NCI-H446 (cell line): Measurements from ENCODE around the gene KL.

Experiments
- DNase-seq, 2 experiments: peaks; one replicate each; lab custom pipeline; 2025; lab: John Stamatoyannopoulos, UW

The KL gene

DNA sequence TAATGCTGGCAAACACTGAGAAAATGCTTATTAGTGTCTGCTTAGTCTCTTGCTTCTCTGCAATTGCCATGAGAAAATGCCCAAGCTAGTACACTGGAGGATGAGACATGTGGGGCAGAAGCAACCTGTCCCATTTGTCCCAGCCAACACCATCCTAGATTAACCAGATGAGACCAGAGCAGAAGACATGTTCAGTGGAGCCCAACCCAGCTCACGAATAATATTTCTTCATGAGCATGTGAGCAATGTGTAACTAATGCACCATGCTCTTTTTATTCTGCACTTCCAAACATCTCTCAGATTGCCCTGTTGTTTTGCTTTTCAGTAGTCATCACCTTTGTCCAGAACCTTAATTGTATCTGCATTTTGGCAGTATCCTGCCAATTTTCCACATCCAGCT lies 21.4 kb downstream of the KL start:
- DNase-seq = no peak

DNA sequence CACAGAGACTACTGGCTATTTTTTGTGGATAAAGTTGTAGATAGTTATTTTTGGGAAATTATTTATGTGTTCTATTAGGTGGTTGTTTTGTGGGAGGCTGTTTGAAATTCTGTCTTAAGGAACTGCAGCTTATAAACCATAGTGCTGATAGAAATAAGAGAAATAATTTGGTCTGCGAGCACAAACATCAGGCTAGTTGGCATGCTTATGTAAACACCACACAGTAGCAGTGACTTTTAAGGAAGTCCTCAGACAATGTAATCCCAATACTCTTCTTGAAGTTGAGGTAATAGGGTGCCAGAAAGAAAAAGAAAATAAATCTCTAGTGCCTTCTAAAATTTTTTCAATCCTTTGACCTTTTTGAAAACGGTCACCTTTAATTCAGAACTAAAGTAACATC lies 23.9 kb downstream of the KL start:
- no peak for DNase-seq

DNA sequence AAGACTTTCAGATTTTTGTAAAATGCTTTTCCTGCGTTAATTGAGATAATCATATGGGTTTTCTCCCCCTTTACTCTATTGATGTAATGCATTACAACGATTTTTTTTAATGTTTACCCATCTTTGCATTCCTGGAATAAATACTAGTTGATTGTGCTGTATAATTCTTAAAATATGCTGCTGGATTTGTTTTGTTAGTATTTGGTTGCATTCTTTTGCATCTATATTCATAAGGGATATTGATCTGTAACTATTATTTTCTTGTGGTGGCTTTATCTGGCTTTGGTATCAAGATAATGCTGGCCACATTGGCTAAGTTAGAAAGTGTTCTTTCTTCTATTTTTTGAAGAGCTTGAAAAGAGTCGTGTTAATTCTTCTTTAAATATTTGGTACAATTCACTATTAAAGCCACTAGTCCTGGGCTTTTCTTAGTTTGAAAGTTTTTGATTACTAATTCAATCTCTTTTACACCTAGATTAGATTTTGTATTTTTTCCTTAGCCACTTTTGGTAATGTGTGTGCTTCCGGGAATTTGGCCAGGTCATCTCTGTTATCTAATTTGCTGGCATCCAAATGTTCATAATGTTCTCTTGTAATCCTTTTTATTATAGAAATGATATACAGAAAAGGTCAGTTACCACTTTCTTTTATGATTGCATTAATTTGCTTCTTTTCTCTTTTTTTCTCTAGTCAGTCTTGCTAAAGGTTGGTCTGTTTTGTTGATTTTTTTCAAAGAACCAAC lies 29.8 kb downstream of the KL start:
- no peak for DNase-seq

DNA sequence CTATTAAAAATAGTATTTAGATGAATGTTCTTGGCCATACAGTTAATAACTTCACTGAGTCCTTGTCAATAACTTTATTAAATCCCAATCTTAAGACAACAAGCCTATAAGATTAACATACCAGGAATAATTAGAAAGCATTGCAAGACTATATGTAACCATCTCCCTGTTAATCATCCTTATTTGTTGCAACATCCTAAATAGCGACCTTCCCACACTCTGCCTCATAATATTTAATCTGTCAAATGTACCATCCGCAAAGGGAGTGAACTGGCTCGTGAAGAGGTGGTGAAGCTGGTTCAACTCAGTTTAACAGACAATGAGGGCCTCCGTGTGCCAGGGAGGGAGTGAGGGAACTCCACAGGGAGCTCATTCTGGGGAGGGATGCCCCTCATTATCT lies 33.9 kb downstream of the KL start:
- DNase-seq = no peak

DNA sequence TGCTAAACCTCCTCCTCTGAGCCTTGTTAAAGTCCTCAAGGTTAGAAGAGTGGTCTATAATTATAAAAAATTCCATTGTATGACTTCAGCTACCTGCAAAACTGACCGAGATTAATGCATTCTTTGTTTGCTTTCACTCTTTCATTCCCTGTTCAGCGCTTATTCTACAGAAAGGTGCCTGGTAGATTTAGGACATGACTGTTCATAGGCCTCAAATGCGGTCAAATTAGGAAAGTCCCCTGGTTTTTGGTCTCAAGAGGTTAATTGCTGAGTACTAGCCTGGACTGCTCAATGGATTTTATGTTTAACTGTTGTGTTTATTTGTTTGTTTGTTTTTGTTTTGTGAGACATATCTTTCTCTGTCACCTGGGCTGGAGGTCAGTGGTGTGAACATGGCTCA lies 35.4 kb downstream of the KL start:
- DNase-seq = no peak

DNA sequence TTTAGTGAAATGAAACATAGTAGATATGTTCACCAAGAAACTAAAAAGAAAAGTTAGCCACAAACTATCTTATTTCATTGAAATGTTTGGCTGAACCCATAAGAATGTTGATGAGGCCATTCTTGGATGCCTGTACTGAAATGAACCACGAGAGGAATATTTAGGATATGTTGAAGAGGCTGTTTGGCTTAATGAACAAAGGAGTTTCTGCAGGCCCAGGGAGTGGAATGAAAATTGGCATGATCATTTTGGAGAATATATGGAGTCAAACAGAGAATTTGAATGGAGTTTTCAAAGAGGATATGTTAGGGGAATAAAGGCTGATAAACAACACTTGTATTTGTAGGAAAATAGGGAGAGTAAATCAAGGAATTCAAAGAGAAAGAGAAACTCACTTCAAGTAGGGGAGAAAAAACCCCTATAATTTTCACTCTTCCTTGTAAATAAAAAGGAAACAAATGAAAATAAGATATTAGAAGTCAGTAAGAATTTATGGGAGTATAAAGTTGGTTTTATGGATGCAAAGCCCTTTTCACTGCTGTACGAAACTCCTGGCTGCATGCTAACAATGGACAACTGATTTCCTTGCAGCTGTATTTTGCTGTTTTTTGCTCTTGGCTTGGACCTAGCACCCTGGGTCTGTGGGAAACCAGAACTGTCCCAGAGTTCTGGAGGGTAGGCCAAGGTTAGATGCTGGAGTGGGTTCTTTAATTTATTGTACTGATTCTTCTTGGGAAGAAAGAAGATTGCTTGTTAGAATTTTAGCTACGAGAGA lies 36.5 kb downstream of the KL start:
- DNase-seq = no peak

DNA sequence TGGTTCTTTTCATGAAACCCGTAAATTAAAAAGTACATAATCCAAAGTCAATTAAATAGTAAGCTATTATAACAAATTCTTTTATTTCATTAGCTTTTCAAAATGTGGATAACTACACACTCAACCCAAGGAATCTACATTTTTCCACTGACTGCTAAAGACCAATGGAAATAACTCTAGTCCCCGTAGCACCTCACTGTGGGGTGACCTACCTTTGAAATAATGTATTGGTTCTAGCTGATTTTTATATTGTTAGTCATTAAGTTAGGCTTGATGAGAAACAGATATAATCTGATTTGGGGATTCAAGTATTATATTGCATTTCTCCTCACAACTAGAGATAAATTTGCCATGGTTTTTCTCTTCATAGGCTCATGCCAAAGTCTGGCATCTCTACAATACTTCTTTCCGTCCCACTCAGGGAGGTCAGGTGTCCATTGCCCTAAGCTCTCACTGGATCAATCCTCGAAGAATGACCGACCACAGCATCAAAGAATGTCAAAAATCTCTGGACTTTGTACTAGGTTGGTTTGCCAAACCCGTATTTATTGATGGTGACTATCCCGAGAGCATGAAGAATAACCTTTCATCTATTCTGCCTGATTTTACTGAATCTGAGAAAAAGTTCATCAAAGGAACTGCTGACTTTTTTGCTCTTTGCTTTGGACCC lies 37.3 kb downstream of the KL start:
- DNase-seq = no peak

DNA sequence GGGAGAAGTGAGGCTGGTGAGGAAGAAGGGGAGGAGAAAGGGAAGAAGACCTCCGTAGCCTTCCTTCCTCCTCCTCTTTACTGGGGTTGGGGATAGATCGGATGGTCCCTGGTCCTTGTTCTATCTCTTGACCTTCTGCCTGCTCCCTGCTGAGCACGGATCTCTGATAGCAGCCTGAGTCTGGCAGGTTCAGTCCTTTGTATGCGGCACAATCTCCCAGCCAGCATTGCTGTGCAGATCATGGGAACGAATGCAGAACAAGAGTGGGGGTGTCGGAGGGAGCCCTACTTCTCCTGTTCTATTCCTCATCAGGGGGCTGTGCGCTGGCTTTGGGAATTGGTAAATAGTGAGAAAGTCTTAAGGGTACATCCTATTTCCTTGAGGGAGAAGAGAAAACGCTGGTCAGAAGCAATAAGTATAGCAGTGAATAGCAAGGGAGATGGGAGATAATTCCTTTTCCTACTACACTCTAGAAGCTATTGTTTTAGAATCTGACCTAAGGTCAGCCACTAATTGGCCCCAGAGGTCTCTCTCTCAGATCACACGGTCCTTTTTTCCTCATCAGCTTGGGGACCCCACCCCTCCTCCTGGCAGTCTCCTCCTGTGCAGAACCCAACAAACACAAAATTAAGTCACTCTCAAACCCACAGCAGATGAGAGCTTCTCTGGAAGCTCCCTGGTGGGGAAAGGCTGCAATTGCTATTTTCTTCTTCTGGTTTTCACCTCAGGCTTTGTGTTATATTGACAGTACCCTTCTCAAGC lies 41.0 kb downstream of the KL start:
- DNase-seq = peak in 1 of 2 experiments; percentile 3

DNA sequence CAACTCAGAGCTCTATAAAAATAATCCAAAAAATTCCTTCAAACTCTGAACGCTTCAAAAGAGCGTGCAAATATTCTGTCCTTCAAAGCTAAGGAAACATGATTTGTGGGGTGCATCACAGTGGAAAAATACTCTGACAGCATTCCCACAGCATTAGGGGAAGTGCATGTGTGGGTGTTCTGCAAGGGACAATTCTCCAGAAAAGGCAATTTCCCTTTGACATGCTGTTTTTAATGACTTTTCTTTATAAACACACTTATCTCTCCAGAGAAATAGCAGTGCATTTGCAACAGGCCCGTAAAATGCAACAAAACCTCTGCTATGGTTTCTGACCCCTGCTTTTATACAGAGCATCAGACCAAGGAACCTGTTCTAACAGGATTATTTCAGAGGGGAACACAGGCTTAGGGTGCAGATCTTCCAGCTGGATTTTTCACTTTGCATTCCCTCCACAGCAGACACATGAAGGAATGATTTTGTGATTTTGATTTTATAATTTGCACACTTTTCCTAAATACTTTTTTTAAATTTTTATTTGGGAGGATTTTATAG lies 42.6 kb downstream of the KL start:
- no peak for DNase-seq

DNA sequence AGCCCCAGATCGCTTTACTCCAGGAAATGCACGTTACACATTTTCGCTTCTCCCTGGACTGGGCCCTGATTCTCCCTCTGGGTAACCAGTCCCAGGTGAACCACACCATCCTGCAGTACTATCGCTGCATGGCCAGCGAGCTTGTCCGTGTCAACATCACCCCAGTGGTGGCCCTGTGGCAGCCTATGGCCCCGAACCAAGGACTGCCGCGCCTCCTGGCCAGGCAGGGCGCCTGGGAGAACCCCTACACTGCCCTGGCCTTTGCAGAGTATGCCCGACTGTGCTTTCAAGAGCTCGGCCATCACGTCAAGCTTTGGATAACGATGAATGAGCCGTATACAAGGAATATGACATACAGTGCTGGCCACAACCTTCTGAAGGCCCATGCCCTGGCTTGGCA lies 44.6 kb downstream of the KL start:
- no peak for DNase-seq

DNA sequence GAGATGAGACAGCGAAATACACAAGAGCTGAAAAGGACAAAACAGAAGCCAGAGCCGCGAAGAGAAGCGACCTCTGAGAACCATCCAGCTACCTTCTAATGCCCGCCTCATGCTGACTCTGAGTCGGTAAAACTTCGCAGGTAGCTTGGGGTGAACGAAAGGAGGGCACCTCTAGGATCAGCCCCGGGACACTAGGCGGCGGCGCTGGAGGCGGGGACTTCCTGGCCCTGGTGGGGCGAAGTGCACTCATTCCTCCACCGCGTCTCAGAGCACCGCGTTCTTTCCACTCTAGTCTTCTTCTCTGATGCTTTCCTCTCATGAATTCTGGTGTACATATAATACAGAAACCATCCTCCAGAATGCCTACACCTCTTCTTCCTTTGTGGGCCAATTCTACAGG lies 50.1 kb downstream of the KL start:
- no peak for DNase-seq

DNA sequence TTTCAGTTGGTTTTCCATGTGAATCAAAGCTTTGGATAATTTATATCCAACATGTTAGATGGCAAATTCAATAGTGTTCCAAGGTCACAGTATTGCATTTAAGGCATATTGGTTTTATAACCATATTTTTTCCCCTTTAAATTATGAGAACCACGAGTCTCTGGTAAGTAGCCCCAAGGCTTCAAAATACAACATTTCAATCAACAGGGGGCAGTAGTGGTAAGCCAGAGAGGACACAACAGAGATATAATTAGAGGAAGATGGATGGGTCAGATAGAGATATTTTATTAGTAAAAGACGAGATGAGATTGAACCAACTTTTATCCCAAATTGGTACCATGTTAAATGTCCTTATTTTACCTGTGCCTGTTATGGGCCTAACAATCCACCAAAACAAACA lies 53.1 kb downstream of the KL start:
- DNase-seq = peak in 1 of 2 experiments; percentile 2

DNA sequence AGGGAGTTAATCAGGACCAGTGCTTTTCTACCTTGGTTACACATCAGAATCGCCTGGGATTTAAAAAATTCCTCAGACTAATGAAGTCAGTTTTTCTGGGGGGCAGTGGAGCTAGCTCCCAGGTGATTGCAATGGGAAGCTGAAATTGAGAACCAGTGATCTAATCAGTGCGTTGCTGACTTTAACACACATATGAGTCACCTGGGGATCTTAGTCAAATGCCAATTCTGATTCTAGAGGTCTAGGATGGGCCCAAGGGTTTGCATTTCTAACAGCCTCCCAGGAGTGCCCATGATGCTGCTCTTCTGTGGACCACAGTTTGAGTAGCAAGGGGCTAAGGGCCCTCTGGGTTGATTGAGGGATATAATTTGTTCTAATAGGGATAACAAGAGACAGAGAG lies 54.5 kb downstream of the KL start:
- no peak for DNase-seq

DNA sequence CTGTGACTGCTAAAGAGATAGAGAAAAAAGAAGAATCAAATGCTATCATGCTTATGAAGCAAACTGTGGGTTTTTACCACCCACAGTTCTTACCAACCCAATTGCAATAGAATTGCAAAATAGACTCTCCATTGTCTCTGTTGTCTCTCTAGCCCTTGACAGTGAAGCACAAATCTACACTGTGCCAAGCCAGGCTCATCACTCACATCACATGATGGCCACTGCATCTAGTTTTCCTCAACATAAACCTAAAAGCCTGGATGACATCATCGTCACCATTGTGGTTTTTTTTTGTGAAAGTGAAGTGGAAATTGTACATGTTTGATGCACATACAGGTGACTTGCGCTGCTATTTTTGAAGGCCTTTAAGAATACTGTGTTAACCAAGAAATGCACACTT lies 56.1 kb downstream of the KL start:
- DNase-seq = peak in 1 of 2 experiments; percentile 1

DNA sequence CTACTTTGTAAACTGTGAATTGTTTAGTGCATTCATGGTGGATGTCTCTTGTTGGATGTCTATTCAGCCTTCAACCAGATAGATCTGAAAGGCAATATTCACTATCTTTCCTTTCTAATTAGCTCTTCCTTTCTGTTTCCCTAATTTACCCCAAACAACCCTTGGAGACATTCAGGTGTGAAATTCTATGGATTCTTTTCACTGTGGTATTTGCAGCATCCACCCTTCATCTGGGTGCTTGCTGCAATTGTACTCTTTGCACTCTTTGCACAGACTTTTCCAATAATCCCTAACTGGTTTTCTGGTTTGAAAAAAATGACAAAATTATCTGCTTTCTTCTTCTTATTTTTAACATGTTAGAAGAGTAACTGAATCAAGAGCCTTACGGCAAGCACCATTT lies 56.5 kb downstream of the KL start:
- DNase-seq = no peak

DNA sequence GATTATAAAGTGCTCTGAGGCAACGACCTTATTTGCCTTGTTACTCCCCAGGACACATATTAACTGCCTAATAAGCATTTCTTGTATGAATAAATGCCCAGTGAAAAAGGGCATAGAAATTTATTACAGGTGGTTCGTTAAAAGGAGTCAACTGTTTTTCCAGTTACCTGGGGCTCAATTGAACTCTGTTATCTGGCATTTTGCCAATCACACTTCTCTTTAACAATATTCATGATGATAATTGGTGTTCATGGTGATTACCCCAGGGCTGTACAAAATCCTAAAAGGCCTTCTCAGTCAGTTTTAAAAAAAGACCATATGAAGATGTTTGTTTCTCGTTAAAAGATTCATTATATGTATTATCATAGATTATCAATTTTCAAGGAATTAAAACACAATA lies 57.1 kb downstream of the KL start:
- no peak for DNase-seq

DNA sequence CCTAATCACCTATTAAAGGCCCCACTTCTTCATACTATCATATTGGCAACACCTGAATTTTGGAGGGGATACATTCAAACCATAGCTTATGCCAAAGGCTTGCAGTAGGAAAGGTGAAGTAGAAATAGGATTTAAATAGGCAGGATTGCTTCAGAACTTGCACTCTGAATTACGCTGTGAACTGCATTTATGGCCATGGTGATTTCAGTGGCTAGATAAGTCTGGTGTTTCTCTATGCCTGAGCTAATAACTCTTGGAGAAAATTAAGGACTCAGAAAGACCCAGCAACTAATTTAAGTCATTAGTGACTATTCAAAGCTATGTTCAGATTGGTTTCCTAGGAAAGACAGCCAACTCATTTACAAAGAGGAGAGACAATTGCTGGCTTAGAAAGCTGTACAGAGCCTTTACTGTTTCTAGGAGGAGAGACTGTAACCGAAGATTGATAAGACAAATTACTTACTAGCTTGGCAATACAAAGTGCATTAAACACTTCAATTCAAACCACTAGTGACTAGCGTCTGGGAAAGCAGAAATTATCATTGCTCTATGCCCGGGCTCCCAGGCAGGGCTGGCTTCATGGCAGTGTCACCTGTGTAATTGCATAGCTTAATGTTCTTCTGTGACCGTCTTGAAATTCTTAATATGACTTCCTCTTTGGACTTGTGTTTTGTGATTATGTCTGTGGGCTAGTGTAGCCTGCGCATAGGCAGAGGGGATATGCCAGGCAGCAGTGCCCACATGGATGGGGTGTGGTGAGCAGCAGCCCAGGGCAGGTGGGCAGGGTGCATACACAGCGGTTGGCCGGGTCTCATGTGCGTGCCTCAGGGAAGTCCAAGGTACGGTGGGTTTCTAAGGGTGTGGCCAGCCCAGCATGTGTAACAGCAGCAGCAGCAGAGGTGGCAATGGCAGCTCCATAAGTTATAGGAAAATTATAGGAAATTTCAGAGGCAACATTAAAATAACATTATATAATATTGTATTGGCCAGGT lies 60.1 kb downstream of the KL start:
- no peak for DNase-seq

DNA sequence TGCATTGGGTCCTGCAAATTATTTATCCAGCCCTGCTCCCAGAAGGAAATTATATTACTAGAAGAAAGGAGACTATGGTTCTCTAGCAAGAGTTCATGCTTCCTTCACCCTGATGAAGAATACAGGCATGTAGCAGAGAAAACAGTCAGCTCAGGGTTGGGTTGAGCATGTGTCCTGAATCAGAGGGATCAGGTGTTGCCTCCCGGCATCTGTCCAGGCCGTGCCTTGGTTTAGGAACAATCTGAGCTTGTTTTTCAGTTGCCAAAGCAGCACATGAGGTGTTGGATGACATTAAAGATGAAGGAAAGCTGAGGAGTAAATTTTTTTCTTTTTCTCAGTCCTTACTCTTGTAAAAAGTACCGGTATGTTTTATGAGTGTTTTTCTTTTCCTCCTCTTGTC lies 62.0 kb downstream of the KL start:
- no peak for DNase-seq

DNA sequence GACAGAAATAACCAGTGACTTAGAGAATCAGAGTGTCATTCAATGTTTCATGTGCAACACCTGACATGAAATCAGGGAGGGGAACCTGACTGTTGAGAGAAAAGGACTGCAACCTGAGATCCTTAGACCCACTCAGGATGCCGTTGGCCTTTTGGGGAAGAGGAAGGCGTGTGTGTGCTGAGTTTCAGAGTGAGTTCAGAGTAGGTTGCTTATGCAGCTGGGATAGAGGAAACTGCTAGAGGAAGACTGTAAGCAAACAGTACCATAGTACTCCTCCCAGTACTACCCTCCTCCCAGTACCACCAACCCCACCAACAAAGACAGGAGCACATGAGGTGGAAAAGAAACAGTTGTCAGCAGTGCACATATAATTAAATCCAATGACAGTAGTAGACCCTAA lies 63.7 kb downstream of the KL start:
- no peak for DNase-seq

DNA sequence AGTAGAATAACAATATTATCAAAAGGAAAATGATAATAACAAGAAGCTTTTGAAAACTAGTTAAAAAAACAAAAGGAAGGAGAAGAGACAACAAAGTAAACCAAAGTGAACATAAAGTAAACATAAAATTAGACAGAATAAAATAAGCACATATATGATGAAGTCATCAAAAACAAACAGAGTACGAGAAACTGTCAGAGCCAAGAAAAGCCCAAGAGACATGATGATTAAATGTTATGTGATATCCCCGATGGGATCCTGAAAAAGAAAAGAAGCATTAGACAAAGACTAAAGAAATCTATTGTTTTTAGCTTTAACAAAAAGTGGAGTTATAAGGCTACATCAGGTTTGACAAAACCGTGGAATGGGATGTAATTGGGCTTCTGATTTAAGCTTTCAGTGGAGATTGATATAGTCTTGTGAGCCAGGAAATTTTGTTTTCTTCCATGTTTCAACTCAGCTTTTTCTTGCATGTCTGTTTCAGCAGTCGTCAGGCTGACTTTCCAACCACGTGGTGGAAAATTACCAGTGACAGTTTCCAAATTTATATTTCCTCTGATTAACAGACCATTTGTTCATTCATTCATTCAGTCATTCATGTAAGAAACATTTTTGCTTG lies 64.9 kb downstream of the KL start:
- DNase-seq = no peak
